ENCODE data around the gene IDE. TPM values are rescaled to one million over a fixed set of nuclear protein-coding genes. Genes with fewer than 3 reads are reported as not detected.

The IDE gene
- polyA plus RNA-seq, 4 donors, result 21.9 to 27.5 (median 26.6) TPM

DNA sequence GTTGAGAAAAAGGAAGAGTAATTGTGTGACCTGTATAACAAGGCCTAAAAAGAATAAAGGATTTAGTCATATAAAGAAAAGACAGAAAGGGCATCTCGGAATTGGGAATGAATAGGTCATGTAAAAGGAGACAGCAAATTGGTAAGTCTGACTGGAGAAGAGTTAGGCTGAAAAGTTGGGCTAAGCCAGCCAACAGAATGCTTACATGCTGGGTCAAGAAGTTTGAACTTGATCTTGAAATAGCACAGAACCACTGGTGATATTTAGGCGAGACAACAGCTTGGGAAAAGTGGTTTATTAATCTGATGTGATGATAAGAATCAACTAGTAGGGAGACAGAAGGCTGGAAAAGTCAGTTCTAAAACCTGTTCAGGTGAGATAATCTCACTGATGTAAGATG, 4.8 kb downstream of the IDE start:
- DNase-seq (ENCODE audit: low read depth in 4 of 4, low spot score in 3 of 4), result no peak

GRCh38 chr10:92567952-92568600, 5.8 kb downstream of the IDE start:
- no peak for DNase-seq (ENCODE audit: low read depth in 4 of 4, low spot score in 3 of 4)

DNA sequence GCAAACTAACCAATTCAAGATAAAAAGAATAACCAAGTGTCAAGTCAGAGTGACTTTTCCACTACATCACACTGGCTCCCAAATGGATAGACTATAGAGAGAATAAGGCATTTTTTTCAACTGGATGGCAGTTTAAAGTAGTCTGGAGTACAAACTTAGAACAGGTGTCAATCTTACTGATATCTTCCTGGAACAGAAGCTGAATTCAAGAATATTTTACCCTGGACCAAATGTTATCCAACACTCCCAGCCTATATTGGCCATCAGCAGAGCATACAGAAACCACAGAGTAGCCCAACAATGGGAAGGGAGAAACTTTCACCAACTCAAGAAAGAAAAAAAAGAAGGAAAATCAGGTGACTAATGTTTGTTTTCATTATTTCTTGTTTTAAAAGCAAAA, 11.5 kb downstream of the IDE start:
- no peak for DNase-seq (ENCODE audit: low read depth in 4 of 4, low spot score in 3 of 4)

- DNase-seq (ENCODE audit: low read depth in 4 of 4, low spot score in 3 of 4), result no peak
Observed at GRCh38 chr10:92559046-92559445, 14.8 kb downstream of the IDE start.

DNA sequence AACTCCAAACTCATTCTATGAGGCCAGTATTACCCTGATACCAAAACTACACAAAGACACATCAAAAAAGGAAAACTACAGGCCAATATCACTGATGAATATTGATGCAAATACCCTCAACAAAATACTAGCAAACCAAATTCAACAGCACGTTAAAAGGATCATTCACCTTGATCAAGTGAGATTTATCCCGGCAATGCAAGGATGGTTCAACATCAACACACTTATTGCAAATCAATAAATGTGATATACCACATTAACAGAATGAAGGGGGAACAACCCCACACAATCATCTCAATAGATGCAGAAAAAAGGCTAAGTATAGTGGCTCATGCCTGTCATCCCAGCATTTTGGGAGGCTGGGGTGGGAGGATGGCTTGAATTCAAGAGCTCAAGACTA, 19.9 kb downstream of the IDE start:
- DNase-seq (ENCODE audit: low read depth in 4 of 4, low spot score in 3 of 4), result no peak

DNA sequence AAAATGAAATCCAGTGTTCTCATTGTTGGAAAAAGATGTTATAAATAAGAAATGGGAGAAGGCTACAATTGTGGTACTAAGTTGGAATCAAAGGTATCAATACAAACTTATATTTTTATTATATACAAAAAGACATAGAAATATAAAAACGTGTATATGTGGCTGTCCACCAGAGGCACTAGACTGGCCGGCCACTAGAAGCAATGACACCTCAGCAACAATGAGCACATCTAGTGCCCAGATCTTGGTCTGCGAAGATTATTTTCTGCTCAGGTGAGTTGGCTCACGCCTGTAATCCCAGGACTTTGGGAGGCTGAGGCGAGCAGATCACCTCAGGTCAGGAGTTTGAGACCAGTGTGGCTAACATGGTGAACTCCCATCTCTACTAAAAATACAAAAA, 21.6 kb downstream of the IDE start:
- no peak for DNase-seq (ENCODE audit: low read depth in 4 of 4, low spot score in 3 of 4)

- DNase-seq (ENCODE audit: low read depth in 4 of 4, low spot score in 3 of 4), result no peak
Observed at GRCh38 chr10:92550924-92551323, 23.0 kb downstream of the IDE start.

DNA sequence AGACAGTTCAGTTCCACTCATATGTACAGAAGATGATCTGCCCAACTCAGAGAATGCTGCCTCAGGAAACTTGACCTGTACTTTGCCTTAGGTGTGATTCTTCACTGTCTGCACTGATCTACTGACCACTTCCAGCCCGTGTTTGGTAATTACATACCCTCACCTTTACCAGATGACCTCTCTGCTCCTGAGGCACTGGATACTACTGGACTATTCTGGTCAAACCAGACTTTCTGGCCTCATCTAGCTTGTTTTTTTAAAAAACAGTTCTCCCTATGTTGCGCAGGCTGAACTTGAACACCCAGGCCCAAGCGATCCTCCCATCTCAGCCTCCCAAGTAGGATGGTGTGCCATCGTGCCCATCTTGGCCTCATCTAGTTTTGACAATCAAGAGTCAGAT, 26.2 kb downstream of the IDE start:
- DNase-seq (ENCODE audit: low read depth in 4 of 4, low spot score in 3 of 4), result no peak

GRCh38 chr10:92545556-92545955, 28.3 kb downstream of the IDE start:
- no peak for DNase-seq (ENCODE audit: low read depth in 4 of 4, low spot score in 3 of 4)

GRCh38 chr10:92544296-92544695, 29.6 kb downstream of the IDE start:
- no peak for DNase-seq (ENCODE audit: low read depth in 4 of 4, low spot score in 3 of 4)

DNA sequence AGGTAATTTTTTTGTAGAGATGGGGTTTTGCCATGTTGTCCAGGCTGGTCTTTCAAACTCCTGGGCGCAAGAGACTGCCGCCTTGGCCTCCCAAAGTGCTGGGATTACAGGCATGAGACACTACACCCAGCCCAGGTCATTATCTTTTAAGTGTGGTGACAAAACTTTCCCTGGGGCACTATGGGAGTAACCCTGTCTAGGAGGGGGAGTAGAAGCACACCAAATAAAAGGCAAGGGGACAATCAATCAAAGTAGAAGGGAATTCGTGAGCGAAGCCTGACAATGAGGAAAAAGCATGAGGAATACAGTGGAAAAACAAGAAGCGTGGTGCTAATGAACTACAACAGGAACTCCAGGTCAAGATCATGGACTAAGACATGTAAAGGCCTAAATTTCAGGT, 31.4 kb downstream of the IDE start:
- DNase-seq (ENCODE audit: low read depth in 4 of 4, low spot score in 3 of 4), result no peak

GRCh38 chr10:92541583-92541982, 32.3 kb downstream of the IDE start:
- no peak for DNase-seq (ENCODE audit: low read depth in 4 of 4, low spot score in 3 of 4)

GRCh38 chr10:92538231-92538958, 35.5 kb downstream of the IDE start:
- no peak for DNase-seq (ENCODE audit: low read depth in 4 of 4, low spot score in 3 of 4)

- DNase-seq (ENCODE audit: low read depth in 4 of 4, low spot score in 3 of 4), result no peak
Observed at GRCh38 chr10:92530891-92531535, 42.9 kb downstream of the IDE start.

DNA sequence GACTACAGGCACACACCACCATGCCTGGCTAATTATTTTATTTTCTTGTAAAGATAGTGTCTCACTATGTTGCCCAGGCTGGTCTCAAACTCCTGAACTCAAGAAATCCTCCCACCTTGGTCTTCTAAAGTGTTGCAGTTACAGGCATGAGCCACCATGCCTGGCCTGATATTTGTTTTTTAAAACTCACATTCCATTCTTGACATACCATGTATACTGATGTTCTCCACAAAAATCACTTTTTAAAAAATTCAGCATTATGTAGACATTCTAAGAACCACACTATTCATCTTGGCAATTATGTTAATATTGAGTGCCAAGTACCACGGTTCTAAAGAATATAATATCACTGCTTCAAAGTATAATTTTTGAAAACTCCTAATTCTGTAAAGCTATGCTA, 43.5 kb downstream of the IDE start:
- no peak for DNase-seq (ENCODE audit: low read depth in 4 of 4, low spot score in 3 of 4)

- no peak for DNase-seq (ENCODE audit: low read depth in 4 of 4, low spot score in 3 of 4)
Observed at GRCh38 chr10:92527716-92528115, 46.2 kb downstream of the IDE start.

GRCh38 chr10:92523639-92524038, 50.3 kb downstream of the IDE start:
- no peak for DNase-seq (ENCODE audit: low read depth in 4 of 4, low spot score in 3 of 4)

DNA sequence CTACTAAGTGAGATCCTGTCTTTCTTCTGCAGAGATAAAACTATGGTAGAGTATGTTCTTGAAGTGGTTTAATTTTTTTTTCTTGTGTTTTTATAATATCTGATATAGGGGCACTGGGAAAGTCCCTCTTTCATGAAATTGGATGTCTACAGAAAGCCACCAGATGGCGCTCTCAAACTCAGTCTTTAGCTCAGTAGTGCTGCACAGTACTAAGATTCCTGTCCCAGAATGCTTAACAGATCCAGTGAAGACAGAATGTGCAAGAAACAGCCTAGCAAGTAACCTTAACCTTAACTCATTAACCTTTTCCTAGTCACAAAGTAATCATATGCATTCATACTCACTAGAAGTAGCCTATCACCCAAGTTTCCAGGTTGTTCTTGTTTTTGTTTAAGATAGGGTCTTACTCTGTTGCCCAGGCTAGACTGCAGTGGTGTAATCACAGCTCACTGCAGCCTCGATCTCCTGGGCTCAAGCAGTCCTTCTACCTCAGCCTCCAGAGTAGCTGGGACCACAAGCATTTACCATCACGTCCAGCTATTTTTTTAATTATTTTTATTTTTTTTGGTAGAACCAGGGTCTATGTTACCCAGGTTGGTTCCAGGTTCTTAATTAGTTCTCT, 56.7 kb downstream of the IDE start:
- DNase-seq (ENCODE audit: low read depth in 4 of 4, low spot score in 3 of 4), result peak; percentile 47 to 65 (median 58)

- DNase-seq (ENCODE audit: low read depth in 4 of 4, low spot score in 3 of 4), result no peak
Observed at GRCh38 chr10:92508866-92509265, 65.0 kb downstream of the IDE start.

GRCh38 chr10:92506336-92506735, 67.6 kb downstream of the IDE start:
- DNase-seq (ENCODE audit: low read depth in 4 of 4, low spot score in 3 of 4), result no peak

DNA sequence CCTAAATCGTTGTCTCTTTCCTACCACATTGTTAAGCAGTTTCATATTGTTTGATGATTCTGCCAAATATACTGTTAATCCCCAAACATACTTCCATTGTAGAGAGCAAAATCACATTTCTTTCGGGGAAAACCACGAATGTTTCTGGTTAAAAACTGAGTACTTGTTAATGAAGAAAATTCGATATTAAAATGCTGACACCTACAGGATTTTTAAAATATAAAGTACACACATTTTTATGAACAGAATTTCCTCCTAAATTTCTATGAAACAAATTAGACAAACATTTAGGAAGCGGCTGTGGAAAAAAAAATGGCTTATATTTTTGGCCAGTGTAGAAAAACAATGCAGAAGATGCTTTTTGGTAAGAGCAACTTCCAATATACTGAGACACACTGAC, 68.8 kb downstream of the IDE start:
- no peak for DNase-seq (ENCODE audit: low read depth in 4 of 4, low spot score in 3 of 4)
